ENCODE data around the gene RCAN3. TPM values are rescaled to one million over a fixed set of nuclear protein-coding genes. Genes with fewer than 3 reads are reported as not detected.

Gene RCAN3
- total and polyA plus RNA-seq, 9 of the 15 experiments (the other 6 are each of a cell fraction or from before 2014, with no cell fraction given), result 0.10 to 1.4 (median 0.43) TPM

DNA sequence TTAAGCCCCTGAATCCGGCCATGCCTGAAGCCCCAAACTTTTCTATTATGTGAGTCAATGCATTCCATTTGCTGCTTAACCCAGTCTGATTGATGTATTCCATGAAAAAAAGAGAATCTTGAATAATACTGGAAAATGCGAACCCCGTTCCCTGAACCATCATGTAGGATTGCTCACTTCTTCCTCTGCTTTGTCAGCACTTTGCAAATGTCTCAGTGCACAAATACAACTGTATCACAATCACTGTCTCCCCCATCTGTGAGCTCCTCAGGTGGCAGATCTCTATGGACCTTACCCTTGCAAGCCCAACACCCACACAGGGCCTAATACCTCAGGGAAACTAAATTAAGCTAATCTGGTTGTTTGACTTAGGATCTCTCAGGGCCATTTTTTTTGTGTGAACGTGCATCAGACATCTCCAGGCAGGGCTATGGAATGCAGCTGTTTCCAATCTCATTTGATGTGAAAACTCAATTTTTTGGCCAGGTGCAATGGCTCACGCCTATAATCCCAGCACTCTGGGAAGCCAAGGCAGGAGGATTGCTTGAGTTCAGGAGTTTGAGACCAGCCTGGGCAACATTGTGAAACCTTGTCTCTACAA is 2.1 kb upstream of the RCAN3 start:
- 0 out of 2 replicates have a peak, but pooled peaks cover 3% of the 10 kb centered on the region for H4K20me1 ChIP-seq (replicated peaks; ENCODE audit: control insufficient read depth, insufficient read depth, low read length)
- POLR2A ChIA-PET, result interaction anchor here (0.7 to 1.6 kb wide), 4 partner anchors 9 to 285 kb away, joined by 3 to 5 read pairs (median 4); no protein-coding TSS in a partner anchor
- peaks cover 15 to 16% of the 10 kb centered on the region in 2 experiments; a peak in 4 of 5 replicates for H3K4me1 ChIP-seq (replicated peaks in 1 of 2; ENCODE audit: control insufficient read depth in 2 of 2, insufficient read depth in 2 of 2, low read length in 2 of 2)
- H3K36me3 ChIP-seq (ENCODE audit: control insufficient read depth, insufficient read depth, low read length), result no peaks in the 10 kb centered on the region
- no peak overlapping the region for H3K27ac ChIP-seq (ENCODE audit: extremely low read depth, low read depth, low read length)
- ATAC-seq (no peak), FAIRE-seq (no peak), DNase-seq (ENCODE audit: extremely low read depth in 1 of 4, low spot score in 3 of 4) (no peak)
- CTCF ChIA-PET (ENCODE audit: low intra/inter-chr PET ratio), result no interaction called here
- no peaks in the 10 kb centered on the region for H3K9me3 ChIP-seq (replicated peaks; ENCODE audit: control insufficient read depth, insufficient read depth, low read depth, low read length)
- H3K79me2 ChIP-seq (ENCODE audit: control insufficient read depth, insufficient read depth, low read length), result no peaks in the 10 kb centered on the region
- no peak overlapping the region for H3K9ac ChIP-seq (ENCODE audit: insufficient read depth in 1 of 2, low read depth in 2 of 2, low read length in 2 of 2)
- 69% methylated on average over 5 of the region's 5 CpGs for WGBS (ENCODE audit: insufficient coverage, low coverage, missing lambda C conversion rate)
- in situ Hi-C loops (cut with MboI), result no loop called here
- intact Hi-C loops (cut with micrococcal nuclease), result loop anchor here (5.0 kb wide), 1 partner anchor 83 kb away; the partner anchor contains the start of gene NIPAL3
- no peak overlapping the region for H3K4me2 ChIP-seq (ENCODE audit: insufficient read depth, low read length)
- H2AFZ ChIP-seq (ENCODE audit: low read depth, low read length), result no peak overlapping the region
- H3K4me3 ChIP-seq, result no peak overlapping the region
- no TSS peak for BruUV-seq (replicated peaks)
- H3K9me1 ChIP-seq (ENCODE audit: control insufficient read depth, insufficient read depth, low read length), result no peaks in the 10 kb centered on the region
- peaks cover 36 to 38% of the 10 kb centered on the region in 2 experiments for H3K27me3 ChIP-seq (ENCODE audit: control insufficient read depth in 2 of 2, insufficient read depth in 2 of 2, low read length in 2 of 2)
- TF ChIP-seq CHCHD3 (CRISPR knock-in tag; IDR thresholded peaks at IDR 0.05) (no peak), ZNF140 (CRISPR knock-in tag; IDR thresholded peaks at IDR 0.05) (no peak), MLLT1 (IDR thresholded peaks at IDR 0.05) (no peak), MAFG (tag; conservative IDR thresholded peaks at IDR 0.05) (peak; percentile 62), RB1 (IDR thresholded peaks at IDR 0.05; ENCODE audit: low read depth) (no peak), RBBP5 (IDR thresholded peaks at IDR 0.05; ENCODE audit: borderline replicate concordance, insufficient read depth, low read length, poor library complexity, severe bottlenecking) (no peak), XRCC3 (IDR thresholded peaks at IDR 0.05) (no peak), ADNP (tag; IDR thresholded peaks at IDR 0.05) (no peak), TRIM28 (IDR thresholded peaks at IDR 0.05) (no peak), FOXP1 (CRISPR knock-in tag; IDR thresholded peaks at IDR 0.05) (no peak), ZNF316 (IDR thresholded peaks at IDR 0.05) (peak; percentile 77), ZBTB5 (IDR thresholded peaks at IDR 0.05) (no peak), ARID1B (IDR thresholded peaks at IDR 0.05) (no peak), MAFF (IDR thresholded peaks at IDR 0.05; ENCODE audit: low read length) (peak; percentile 13; the same call in 1 of the 2 replicates), C11orf30 (IDR thresholded peaks at IDR 0.05; ENCODE audit: low read depth) (peak; percentile 61), MAFK (IDR thresholded peaks at IDR 0.05; ENCODE audit: low read length) (peak; percentile 20; the same call in 1 of the 2 replicates)
- TF ChIP-seq, protein P1, sequence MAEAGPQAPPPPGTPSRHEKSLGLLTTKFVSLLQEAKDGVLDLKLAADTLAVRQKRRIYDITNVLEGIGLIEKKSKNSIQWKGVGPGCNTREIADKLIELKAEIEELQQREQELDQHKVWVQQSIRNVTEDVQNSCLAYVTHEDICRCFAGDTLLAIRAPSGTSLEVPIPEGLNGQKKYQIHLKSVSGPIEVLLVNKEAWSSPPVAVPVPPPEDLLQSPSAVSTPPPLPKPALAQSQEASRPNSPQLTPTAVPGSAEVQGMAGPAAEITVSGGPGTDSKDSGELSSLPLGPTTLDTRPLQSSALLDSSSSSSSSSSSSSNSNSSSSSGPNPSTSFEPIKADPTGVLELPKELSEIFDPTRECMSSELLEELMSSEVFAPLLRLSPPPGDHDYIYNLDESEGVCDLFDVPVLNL (CRISPR knock-in tag; IDR thresholded peaks at IDR 0.05; ENCODE audit: low read depth), result no peak
- TF ChIP-seq, protein P2, sequence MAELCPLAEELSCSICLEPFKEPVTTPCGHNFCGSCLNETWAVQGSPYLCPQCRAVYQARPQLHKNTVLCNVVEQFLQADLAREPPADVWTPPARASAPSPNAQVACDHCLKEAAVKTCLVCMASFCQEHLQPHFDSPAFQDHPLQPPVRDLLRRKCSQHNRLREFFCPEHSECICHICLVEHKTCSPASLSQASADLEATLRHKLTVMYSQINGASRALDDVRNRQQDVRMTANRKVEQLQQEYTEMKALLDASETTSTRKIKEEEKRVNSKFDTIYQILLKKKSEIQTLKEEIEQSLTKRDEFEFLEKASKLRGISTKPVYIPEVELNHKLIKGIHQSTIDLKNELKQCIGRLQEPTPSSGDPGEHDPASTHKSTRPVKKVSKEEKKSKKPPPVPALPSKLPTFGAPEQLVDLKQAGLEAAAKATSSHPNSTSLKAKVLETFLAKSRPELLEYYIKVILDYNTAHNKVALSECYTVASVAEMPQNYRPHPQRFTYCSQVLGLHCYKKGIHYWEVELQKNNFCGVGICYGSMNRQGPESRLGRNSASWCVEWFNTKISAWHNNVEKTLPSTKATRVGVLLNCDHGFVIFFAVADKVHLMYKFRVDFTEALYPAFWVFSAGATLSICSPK (IDR thresholded peaks at IDR 0.05; ENCODE audit: borderline replicate concordance), result no peak

Data from K562 (cell line).